GM12878 (cell line): ENCODE measurements around the gene DPEP1. TPM values are rescaled to one million over a fixed set of nuclear protein-coding genes. Genes with fewer than 3 reads are reported as not detected.

ENCODE experiments used
- ATAC-seq: fragments of 200-7000 bp; cut with Tn5 transposase; 3 replicates; pipeline ENCODE4 v1.9.1; 2020; ENCODE audit warnings: mild to moderate bottlenecking, moderate library complexity
- BruUV-seq: library from RNA; stranded (reverse); fragments of 400-500 nt; replicated peaks from 2 replicates; lab custom pipeline; 2021; lab: Mats Ljungman, UMichigan
- CTCF ChIA-PET: fragments of 300-600 bp; sonication (Branson Sonifier 250); formaldehyde crosslinking; extraction: SDS; loops from one replicate; lab custom pipeline; 2021; ENCODE audit warnings: inconsistent platforms; lab: Yijun Ruan, JAX
- POLR2A ChIA-PET: fragments of 350-600 bp; formaldehyde crosslinking; extraction: SDS; loops from one replicate; lab custom pipeline; 2021; ENCODE audit warnings: inconsistent platforms; lab: Charles Lee
- RAD21 ChIA-PET: fragments of 300-600 bp; sonication (Branson Sonifier 250); formaldehyde crosslinking; loops from one replicate; lab custom pipeline; 2023; ENCODE audit warnings: antibody characterized with exemption; ENCODE audit not compliant: unreplicated experiment; lab: Charles Lee
- SMC1A ChIA-PET: fragments of 300-600 bp; sonication (Branson Sonifier 250); formaldehyde crosslinking; loops from one replicate; lab custom pipeline; 2023; ENCODE audit not compliant: unreplicated experiment, uncharacterized antibody; lab: Charles Lee
- DNase-seq: peaks from one replicate; pipeline ENCODE4 v3.0.0-alpha.2; 2011; ENCODE audit warnings: low read depth, low spot score
- FAIRE-seq: peaks from 3 replicates; lab custom pipeline; 2011; peaks lifted over from hg19 to GRCh38; lab: Jason Lieb, UNC
- H2AFZ ChIP-seq: 2 replicates; pipeline ENCODE4 v1.6.0; 2011; ENCODE audit warnings: low read depth, low read length, control low read depth; ENCODE audit not compliant: control insufficient read depth
- H3K27ac ChIP-seq: 2 replicates; pipeline ENCODE4 v1.5.1; 2011; ENCODE audit warnings: control low read depth; ENCODE audit not compliant: control insufficient read depth, insufficient read depth
- H3K27me3 ChIP-seq, 2 experiments: replicated peaks in 1 of 2; 2 replicates each; pipeline versions ENCODE4 v1.6.0 to v1.6.1; 2011; ENCODE audit warnings: low read length in 1 of 2; ENCODE audit not compliant: control insufficient read depth in 2 of 2, insufficient read depth in 2 of 2
- H3K36me3 ChIP-seq, 2 experiments: 2 replicates each; pipeline ENCODE4 v1.5.1; 2011; ENCODE audit warnings: low read length in 1 of 2; ENCODE audit not compliant: control insufficient read depth in 2 of 2, insufficient read depth in 2 of 2
- H3K4me1 ChIP-seq: 2 replicates; pipeline ENCODE4 v1.6.1; 2011; ENCODE audit warnings: mild to moderate bottlenecking, low read length, moderate library complexity, mixed read lengths; ENCODE audit not compliant: control insufficient read depth, insufficient read depth
- H3K4me2 ChIP-seq: 2 replicates; pipeline ENCODE4 v1.6.0; 2011; ENCODE audit warnings: control low read depth; ENCODE audit not compliant: control insufficient read depth, insufficient read depth
- H3K4me3 ChIP-seq: fragments of 200-600 bp; sonication (generic); 2 replicates; pipeline ENCODE4 v1.5.1; 2016
- H3K79me2 ChIP-seq: 2 replicates; pipeline ENCODE4 v1.6.0; 2011; ENCODE audit warnings: low read length; ENCODE audit not compliant: control insufficient read depth, insufficient read depth
- H3K9ac ChIP-seq: 2 replicates; pipeline ENCODE4 v1.8.0; 2011; ENCODE audit warnings: low read length, control low read depth, mixed read lengths; ENCODE audit not compliant: control insufficient read depth, insufficient read depth
- H3K9me3 ChIP-seq: replicated peaks from 3 replicates; pipeline ENCODE4 v1.5.1; 2011; ENCODE audit warnings: mild to moderate bottlenecking, low read length; ENCODE audit not compliant: control insufficient read depth, insufficient read depth
- H4K20me1 ChIP-seq: 2 replicates; pipeline ENCODE4 v1.6.0; 2011; ENCODE audit not compliant: control insufficient read depth, insufficient read depth
- ATF2 ChIP-seq: IDR thresholded peaks from 2 replicates; pipeline ENCODE4 v1.6.1; 2012; ENCODE audit warnings: low read length, inconsistent platforms
- BHLHE40 ChIP-seq, 2 experiments: fragments of 450-650 bp in 1 of 2; IDR thresholded peaks; 2 replicates each; pipeline ENCODE4 v1.6.1; 2011 to 2017; ENCODE audit warnings: low read depth in 2 of 2, borderline replicate concordance in 1 of 2, improper control_type of control experiment in 1 of 2, low read length in 1 of 2, mild to moderate bottlenecking in 1 of 2
- EED ChIP-seq: sonication (generic); IDR thresholded peaks from 2 replicates; pipeline ENCODE4 v1.6.1; 2016; ENCODE audit warnings: antibody characterized with exemption, low read depth
- HDGF ChIP-seq: fragments of 450-650 bp; IDR thresholded peaks from 2 replicates; pipeline ENCODE4 v1.6.1; 2016; ENCODE audit warnings: antibody characterized with exemption
- IRF5 ChIP-seq: fragments of 450-650 bp; IDR thresholded peaks from 2 replicates; pipeline ENCODE4 v1.6.1; 2017; ENCODE audit warnings: borderline replicate concordance
- LARP7 ChIP-seq: fragments of 450-650 bp; IDR thresholded peaks from 2 replicates; pipeline ENCODE4 v1.6.1; 2017; ENCODE audit warnings: mild to moderate bottlenecking
- NBN ChIP-seq: fragments of 450-650 bp; IDR thresholded peaks from 2 replicates; pipeline ENCODE4 v1.6.1; 2016
- NFIC ChIP-seq: IDR thresholded peaks from 2 replicates; pipeline ENCODE4 v1.6.1; 2012; ENCODE audit warnings: low read depth, mild to moderate bottlenecking, inconsistent platforms, low read length, moderate library complexity
- RBBP5 ChIP-seq: fragments of 200-600 bp; sonication (generic); conservative IDR thresholded peaks from 2 replicates; pipeline ENCODE4 v1.6.1; 2016
- SMAD1 ChIP-seq: fragments of 450-650 bp; IDR thresholded peaks from 2 replicates; pipeline ENCODE4 v1.6.1; 2018; ENCODE audit warnings: mild to moderate bottlenecking, low read depth; ENCODE audit not compliant: partially characterized antibody
- SREBF2 ChIP-seq: IDR thresholded peaks from 2 replicates; pipeline ENCODE4 v1.6.1; 2012; ENCODE audit warnings: mild to moderate bottlenecking, low read length
- STAT1 ChIP-seq: fragments of 450-650 bp; conservative IDR thresholded peaks from 2 replicates; pipeline ENCODE4 v1.6.1; 2014; ENCODE audit warnings: antibody characterized with exemption, mild to moderate bottlenecking
- SUZ12 ChIP-seq: fragments of 200-600 bp; sonication (generic); IDR thresholded peaks from one replicate; pipeline ENCODE4 v1.6.1; 2018; ENCODE audit warnings: antibody characterized with exemption, mild to moderate bottlenecking; ENCODE audit not compliant: unreplicated experiment
- WGBS: methylation state at CpG from one replicate; pipeline ENCODE4 v1.1.6; 2016; ENCODE audit warnings: low lambda C conversion rate; ENCODE audit not compliant: insufficient replicate concordance, insufficient coverage; ENCODE audit errors: missing lambda C conversion rate; 5-methylcytosine and 5-hydroxymethylcytosine counted together
- in situ Hi-C: fragments of 300-500 bp; cut with MboI; formaldehyde crosslinking; loops from 9 replicates; pipeline ENCODE4 v1.14.3; 2018; ENCODE audit warnings: mixed read lengths
- intact Hi-C: fragments of 100-400 bp; cut with micrococcal nuclease; formaldehyde crosslinking; loops from one replicate; pipeline ENCODE4 v1.14.2; 2022; ENCODE audit not compliant: unreplicated experiment
- polyA plus RNA-seq, 11 experiments: library from polyadenylated mRNA; depleted of rRNA in 4 of 11; unstranded in 6 of 11; stranded (reverse) in 5 of 11; fragments of >200 nt; fragmentation: Nextera tagmentation in 4 of 11; fragmentation: Illumina TruSeq in 1 of 11; extraction: Ambion mirVana in 4 of 11; extraction: Trizol in 1 of 11; gene quantifications; 1 replicate in 1 of 11; 2 replicates in 10 of 11; pipeline versions ENCODE4 v1.2.1 to v1.2.3, GENCODE V29; 2011 to 2016; ENCODE audit warnings: inconsistent platforms in 2 of 11, missing spikeins in 2 of 11, low read depth in 1 of 11
- total RNA-seq, 4 experiments: library from RNA; depleted of rRNA in 3 of 4; stranded (reverse); fragments of >200 nt in 3 of 4; fragmentation: Illumina TruSeq in 1 of 4; extraction: Trizol in 1 of 4; gene quantifications; 2 replicates each; pipeline versions ENCODE4 v1.2.1 to v1.2.3, GENCODE V29; 2013 to 2021
- TF ChIP-seq, protein P1 (sequence below): IDR thresholded peaks from 2 replicates; pipeline ENCODE4 v1.6.1; 2011; ENCODE audit warnings: borderline replicate concordance, low read depth, mild to moderate bottlenecking, moderate library complexity, mixed read lengths, low read length; ENCODE audit not compliant: insufficient read depth; ENCODE audit errors: extremely low read length

DPEP1 gene
- total and polyA plus RNA-seq, 10 of the 15 experiments (the other 5 are each of a cell fraction or from before 2014, with no cell fraction given), result not detected

DNA sequence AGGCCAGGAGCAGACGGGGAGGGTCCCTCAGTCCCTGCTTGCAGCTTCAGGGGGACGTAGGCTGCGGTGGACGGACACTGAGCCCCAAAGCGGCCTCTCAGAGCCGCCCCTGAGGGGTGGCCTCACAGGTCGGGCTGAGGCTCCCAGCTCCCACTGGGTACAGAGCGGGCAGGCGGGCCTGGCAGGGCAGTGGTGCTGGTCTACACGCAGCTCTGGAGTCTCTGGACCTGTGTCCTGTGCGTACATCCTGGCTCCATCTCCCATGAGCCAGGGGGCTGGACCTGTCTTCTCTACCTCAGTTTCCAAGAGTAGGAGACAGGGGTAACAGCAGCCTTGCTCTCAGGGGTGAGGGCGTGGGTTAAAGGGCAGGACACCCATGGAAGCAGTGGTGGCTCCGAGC lies 1.7 kb downstream of the DPEP1 start:
- in situ Hi-C loops, result no loop called here
- ATAC-seq, result no peak; the same call in 1 of the 3 replicates

More for the DNA sequence above, 1.7 kb downstream of the DPEP1 start:
- Histone ChIP-seq H3K9me3 (no peaks in the 10 kb centered on the region), H3K79me2 (no peaks in the 10 kb centered on the region), H3K27me3 (no peaks in the 10 kb centered on the region), H2AFZ (no peak overlapping the region), H4K20me1 (no peaks in the 10 kb centered on the region), H3K36me3 (no peaks in the 10 kb centered on the region), H3K9ac (no peak overlapping the region), H3K4me2 (no peak overlapping the region), H3K27ac (no peak overlapping the region), H3K4me1 (no peaks in the 10 kb centered on the region), H3K4me3 (no peak overlapping the region)
- DNase-seq (no peak), FAIRE-seq (no peak)
- WGBS, result 58% methylated on average over 12 of the region's 13 CpGs
- ChIA-PET SMC1A (interaction anchor here (1.3 kb wide), 2 partner anchors 85 to 245 kb away, joined by 3 read pairs; no protein-coding TSS in a partner anchor), POLR2A (no interaction called here), RAD21 (no interaction called here), CTCF (interaction anchor here (1.0 to 1.7 kb wide), 7 partner anchors 13 to 250 kb away, joined by 3 to 6 read pairs (median 4); no protein-coding TSS in a partner anchor)
- intact Hi-C loops, result no loop called here
- no TSS peak for BruUV-seq
- TF ChIP-seq IRF5 (no peak), NBN (no peak), SREBF2 (no peak), ATF2 (no peak), RBBP5 (no peak), NFIC (no peak), LARP7 (no peak), SUZ12 (no peak), SMAD1 (no peak), EED (no peak), BHLHE40 (IDR thresholded peaks at IDR 0.05; ENCODE audit: borderline replicate concordance in 1 of 2, low read depth in 2 of 2, low read length in 1 of 2) (no peak), HDGF (no peak), STAT1 (no peak)
- TF ChIP-seq, protein P1, sequence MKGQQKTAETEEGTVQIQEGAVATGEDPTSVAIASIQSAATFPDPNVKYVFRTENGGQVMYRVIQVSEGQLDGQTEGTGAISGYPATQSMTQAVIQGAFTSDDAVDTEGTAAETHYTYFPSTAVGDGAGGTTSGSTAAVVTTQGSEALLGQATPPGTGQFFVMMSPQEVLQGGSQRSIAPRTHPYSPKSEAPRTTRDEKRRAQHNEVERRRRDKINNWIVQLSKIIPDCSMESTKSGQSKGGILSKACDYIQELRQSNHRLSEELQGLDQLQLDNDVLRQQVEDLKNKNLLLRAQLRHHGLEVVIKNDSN, result no peak
